SK-N-SH (cell line): Measurements from ENCODE around the gene OCEL1. TPM values are rescaled to one million over a fixed set of nuclear protein-coding genes. Genes with fewer than 3 reads are reported as not detected.

ENCODE experiments used
- CTCF ChIA-PET: fragments of 300-600, 350-600 bp; formaldehyde crosslinking; extraction: SDS; loops from one replicate; lab custom pipeline; 2021; lab: Yijun Ruan, JAX
- POLR2A ChIA-PET: fragments of 350-600 bp; sonication (Branson Sonifier 250); formaldehyde crosslinking; extraction: SDS; loops from one replicate; lab custom pipeline; 2020; ENCODE audit warnings: antibody characterized with exemption, inconsistent platforms; lab: Yijun Ruan, JAX
- DNase-seq: peaks from one replicate; pipeline ENCODE4 v3.0.0; 2012
- H2AFZ ChIP-seq: fragments of 200-600 bp; sonication (generic); 2 replicates; pipeline ENCODE4 v1.8.1; 2016; ENCODE audit warnings: antibody characterized with exemption, mild to moderate bottlenecking, low read depth
- H3F3A ChIP-seq: fragments of 200-600 bp; sonication (generic); replicated peaks from 2 replicates; pipeline ENCODE3; 2016; ENCODE audit warnings: antibody characterized with exemption, mild to moderate bottlenecking; ENCODE audit not compliant: insufficient read depth
- H3K27ac ChIP-seq, 2 experiments: fragments of 200-500 bp in 1 of 2; fragments of 200-600 bp in 1 of 2; sonication (Bioruptor generic) in 1 of 2; sonication (generic), shearing (Covaris generic) in 1 of 2; 2 replicates each; pipeline versions ENCODE4 v1.5.1 to v1.6.1; 2014 to 2016; ENCODE audit warnings: low read depth in 2 of 2, inconsistent platforms in 1 of 2, low read length in 1 of 2, mild to moderate bottlenecking in 1 of 2, mixed read lengths in 1 of 2
- H3K27me3 ChIP-seq: fragments of 200-600 bp; sonication (generic), shearing (Covaris generic); 2 replicates; pipeline ENCODE4 v1.6.1; 2016; ENCODE audit warnings: mixed run types; ENCODE audit not compliant: insufficient read depth
- H3K36me3 ChIP-seq, 2 experiments: fragments of 200-500 bp in 1 of 2; fragments of 200-600 bp in 1 of 2; sonication (Bioruptor generic) in 1 of 2; sonication (generic) in 1 of 2; replicated peaks in 1 of 2; 2 replicates each; pipeline versions ENCODE3 to v1.5.1; 2014 to 2016; ENCODE audit warnings: low read length in 1 of 2, mild to moderate bottlenecking in 1 of 2; ENCODE audit not compliant: insufficient read depth in 2 of 2, control insufficient read depth in 1 of 2
- H3K4me1 ChIP-seq, 2 experiments: fragments of 200-500 bp in 1 of 2; fragments of 200-600 bp in 1 of 2; sonication (Bioruptor generic) in 1 of 2; sonication (generic), shearing (Covaris generic) in 1 of 2; 2 replicates each; pipeline versions ENCODE4 v1.5.1 to v1.6.1; 2014 to 2016; ENCODE audit warnings: low read depth in 1 of 2, low read length in 1 of 2, mixed run types in 1 of 2; ENCODE audit not compliant: insufficient read depth in 2 of 2, control insufficient read depth in 1 of 2
- H3K4me2 ChIP-seq: fragments of 200-600 bp; sonication (generic), shearing (Covaris generic); 2 replicates; pipeline ENCODE4 v1.6.1; 2017; ENCODE audit warnings: mixed run types
- H3K4me3 ChIP-seq, 2 experiments: fragments of 200-500 bp in 1 of 2; fragments of 200-600 bp in 1 of 2; sonication (Bioruptor generic) in 1 of 2; sonication (generic), shearing (Covaris generic) in 1 of 2; 2 replicates each; pipeline versions ENCODE4 v1.5.1 to v1.8.1; 2014 to 2016; ENCODE audit warnings: low read depth in 2 of 2, inconsistent platforms in 1 of 2, low read length in 1 of 2, mild to moderate bottlenecking in 1 of 2, mixed read lengths in 1 of 2, moderate library complexity in 1 of 2
- H3K79me2 ChIP-seq: fragments of 200-600 bp; sonication (generic); 2 replicates; pipeline ENCODE4 v1.8.1; 2017; ENCODE audit warnings: mild to moderate bottlenecking; ENCODE audit not compliant: insufficient read depth
- H3K9ac ChIP-seq: fragments of 200-600 bp; sonication (generic); 2 replicates; pipeline ENCODE4 v1.6.1; 2017; ENCODE audit warnings: mixed run types
- H3K9me2 ChIP-seq: fragments of 200-600 bp; sonication (generic); 2 replicates; pipeline ENCODE4 v1.6.1; 2017; ENCODE audit warnings: mixed run types
- H3K9me3 ChIP-seq: fragments of 200-600 bp; sonication (generic); 2 replicates; pipeline ENCODE4 v1.6.1; 2017; ENCODE audit warnings: mixed run types, mild to moderate bottlenecking, moderate library complexity
- H4K20me1 ChIP-seq: fragments of 200-600 bp; sonication (generic); 2 replicates; pipeline ENCODE4 v1.6.1; 2017; ENCODE audit warnings: mild to moderate bottlenecking, mixed run types; ENCODE audit not compliant: insufficient read depth
- ELF1 ChIP-seq: IDR thresholded peaks from 2 replicates; pipeline ENCODE4 v1.4.0; 2012
- EP300 ChIP-seq, 2 experiments: IDR thresholded peaks; 2 replicates each; pipeline versions ENCODE4 v1.4.0 to v1.6.1; 2012; ENCODE audit warnings: borderline replicate concordance in 1 of 2, low read depth in 1 of 2, low read length in 1 of 2
- EZH2phosphoT487 ChIP-seq: fragments of 200-600 bp; sonication (generic); IDR thresholded peaks from 2 replicates; pipeline ENCODE4 v1.6.1; 2017; ENCODE audit warnings: low read depth, mixed run types, mild to moderate bottlenecking, antibody characterized with exemption, moderate library complexity, borderline replicate concordance
- FOSL2 ChIP-seq: IDR thresholded peaks from 2 replicates; pipeline ENCODE4 v1.4.0; 2012; ENCODE audit warnings: low read depth, mild to moderate bottlenecking, moderate library complexity, borderline replicate concordance
- GATA2 ChIP-seq: sonication (generic); formaldehyde crosslinking; IDR thresholded peaks from 2 replicates; pipeline ENCODE4 v1.5.0; 2020; ENCODE audit warnings: mild to moderate bottlenecking, missing genetic modification reagents
- IRF3 ChIP-seq: fragments of 150-350 bp; IDR thresholded peaks from 2 replicates; pipeline ENCODE4 v1.6.1; 2016; ENCODE audit warnings: mild to moderate bottlenecking, low read depth, low read length
- JUND ChIP-seq: IDR thresholded peaks from 2 replicates; pipeline ENCODE4 v1.4.0; 2012
- MEF2A ChIP-seq: IDR thresholded peaks from 2 replicates; pipeline ENCODE4 v1.4.0; 2012; ENCODE audit warnings: low read depth, borderline replicate concordance
- NFIC ChIP-seq: IDR thresholded peaks from 2 replicates; pipeline ENCODE4 v1.4.0; 2012; ENCODE audit warnings: borderline replicate concordance
- RCOR1 ChIP-seq: fragments of 150-350 bp; IDR thresholded peaks from 2 replicates; pipeline ENCODE4 v1.6.1; 2017; ENCODE audit warnings: antibody characterized with exemption, low read length
- RXRA ChIP-seq: IDR thresholded peaks from 2 replicates; pipeline ENCODE4 v1.4.0; 2012; ENCODE audit warnings: low read depth, mild to moderate bottlenecking, borderline replicate concordance
- SMC3 ChIP-seq: IDR thresholded peaks from 2 replicates; pipeline ENCODE4 v1.6.1; 2012; ENCODE audit warnings: low read depth, low read length, improper control_type of control experiment
- TAF1 ChIP-seq: IDR thresholded peaks from 2 replicates; pipeline ENCODE4 v1.6.1; 2012; ENCODE audit warnings: low read depth, mild to moderate bottlenecking, low read length, moderate library complexity, borderline replicate concordance
- TCF12 ChIP-seq: IDR thresholded peaks from 2 replicates; pipeline ENCODE4 v1.4.0; 2012
- WGBS: methylation state at CpG from one replicate; pipeline ENCODE4 v1.1.6; 2017; ENCODE audit warnings: low lambda C conversion rate; 5-methylcytosine and 5-hydroxymethylcytosine counted together
- polyA plus RNA-seq, 3 experiments: library from polyadenylated mRNA; depleted of rRNA; stranded (reverse); fragments of >200 nt; gene quantifications; 2 replicates each; pipeline ENCODE4 v1.2.3, GENCODE V29; 2012
- TF ChIP-seq, protein P1 (sequence below): IDR thresholded peaks from 2 replicates; pipeline ENCODE4 v1.6.1; 2012; ENCODE audit warnings: mild to moderate bottlenecking, low read depth, low read length, moderate library complexity
- TF ChIP-seq, protein P2 (sequence below): IDR thresholded peaks from 2 replicates; pipeline ENCODE4 v1.4.0; 2012; ENCODE audit warnings: low read depth, borderline replicate concordance
- TF ChIP-seq, protein P3 (sequence below): IDR thresholded peaks from 2 replicates; pipeline ENCODE4 v1.4.0; 2012; ENCODE audit warnings: low read depth, borderline replicate concordance
- TF ChIP-seq, protein P4 (sequence below): fragments of 150-350 bp; IDR thresholded peaks from 2 replicates; pipeline ENCODE4 v1.6.1; 2017; ENCODE audit warnings: antibody characterized with exemption, low read length, low read depth, borderline replicate concordance

Gene OCEL1
- polyA plus RNA-seq, 1 of the 3 experiments (the other 2 are of a cell fraction): 9.8 TPM

- ChIA-PET POLR2A (no interaction called here), CTCF (interaction anchor here (1.1 kb wide), 1 partner anchor 12 kb away, joined by 3 read pairs; no protein-coding TSS in a partner anchor)
- no peak for DNase-seq
- TF ChIP-seq JUND (no peak), IRF3 (no peak), SMC3 (no peak), EZH2phosphoT487 (no peak), FOSL2 (no peak), RCOR1 (no peak), NFIC (no peak), TAF1 (no peak), MEF2A (no peak), GATA2 (CRISPR knock-in tag) (no peak), EP300 (IDR thresholded peaks at IDR 0.05; ENCODE audit: borderline replicate concordance in 1 of 2, low read depth in 1 of 2, low read length in 1 of 2) (no peak), ELF1 (no peak), RXRA (no peak), TCF12 (no peak)
- TF ChIP-seq, protein P1, sequence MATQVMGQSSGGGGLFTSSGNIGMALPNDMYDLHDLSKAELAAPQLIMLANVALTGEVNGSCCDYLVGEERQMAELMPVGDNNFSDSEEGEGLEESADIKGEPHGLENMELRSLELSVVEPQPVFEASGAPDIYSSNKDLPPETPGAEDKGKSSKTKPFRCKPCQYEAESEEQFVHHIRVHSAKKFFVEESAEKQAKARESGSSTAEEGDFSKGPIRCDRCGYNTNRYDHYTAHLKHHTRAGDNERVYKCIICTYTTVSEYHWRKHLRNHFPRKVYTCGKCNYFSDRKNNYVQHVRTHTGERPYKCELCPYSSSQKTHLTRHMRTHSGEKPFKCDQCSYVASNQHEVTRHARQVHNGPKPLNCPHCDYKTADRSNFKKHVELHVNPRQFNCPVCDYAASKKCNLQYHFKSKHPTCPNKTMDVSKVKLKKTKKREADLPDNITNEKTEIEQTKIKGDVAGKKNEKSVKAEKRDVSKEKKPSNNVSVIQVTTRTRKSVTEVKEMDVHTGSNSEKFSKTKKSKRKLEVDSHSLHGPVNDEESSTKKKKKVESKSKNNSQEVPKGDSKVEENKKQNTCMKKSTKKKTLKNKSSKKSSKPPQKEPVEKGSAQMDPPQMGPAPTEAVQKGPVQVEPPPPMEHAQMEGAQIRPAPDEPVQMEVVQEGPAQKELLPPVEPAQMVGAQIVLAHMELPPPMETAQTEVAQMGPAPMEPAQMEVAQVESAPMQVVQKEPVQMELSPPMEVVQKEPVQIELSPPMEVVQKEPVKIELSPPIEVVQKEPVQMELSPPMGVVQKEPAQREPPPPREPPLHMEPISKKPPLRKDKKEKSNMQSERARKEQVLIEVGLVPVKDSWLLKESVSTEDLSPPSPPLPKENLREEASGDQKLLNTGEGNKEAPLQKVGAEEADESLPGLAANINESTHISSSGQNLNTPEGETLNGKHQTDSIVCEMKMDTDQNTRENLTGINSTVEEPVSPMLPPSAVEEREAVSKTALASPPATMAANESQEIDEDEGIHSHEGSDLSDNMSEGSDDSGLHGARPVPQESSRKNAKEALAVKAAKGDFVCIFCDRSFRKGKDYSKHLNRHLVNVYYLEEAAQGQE: no peak
- TF ChIP-seq, protein P2, sequence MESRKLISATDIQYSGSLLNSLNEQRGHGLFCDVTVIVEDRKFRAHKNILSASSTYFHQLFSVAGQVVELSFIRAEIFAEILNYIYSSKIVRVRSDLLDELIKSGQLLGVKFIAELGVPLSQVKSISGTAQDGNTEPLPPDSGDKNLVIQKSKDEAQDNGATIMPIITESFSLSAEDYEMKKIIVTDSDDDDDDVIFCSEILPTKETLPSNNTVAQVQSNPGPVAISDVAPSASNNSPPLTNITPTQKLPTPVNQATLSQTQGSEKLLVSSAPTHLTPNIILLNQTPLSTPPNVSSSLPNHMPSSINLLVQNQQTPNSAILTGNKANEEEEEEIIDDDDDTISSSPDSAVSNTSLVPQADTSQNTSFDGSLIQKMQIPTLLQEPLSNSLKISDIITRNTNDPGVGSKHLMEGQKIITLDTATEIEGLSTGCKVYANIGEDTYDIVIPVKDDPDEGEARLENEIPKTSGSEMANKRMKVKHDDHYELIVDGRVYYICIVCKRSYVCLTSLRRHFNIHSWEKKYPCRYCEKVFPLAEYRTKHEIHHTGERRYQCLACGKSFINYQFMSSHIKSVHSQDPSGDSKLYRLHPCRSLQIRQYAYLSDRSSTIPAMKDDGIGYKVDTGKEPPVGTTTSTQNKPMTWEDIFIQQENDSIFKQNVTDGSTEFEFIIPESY: no peak
- TF ChIP-seq, protein P3, sequence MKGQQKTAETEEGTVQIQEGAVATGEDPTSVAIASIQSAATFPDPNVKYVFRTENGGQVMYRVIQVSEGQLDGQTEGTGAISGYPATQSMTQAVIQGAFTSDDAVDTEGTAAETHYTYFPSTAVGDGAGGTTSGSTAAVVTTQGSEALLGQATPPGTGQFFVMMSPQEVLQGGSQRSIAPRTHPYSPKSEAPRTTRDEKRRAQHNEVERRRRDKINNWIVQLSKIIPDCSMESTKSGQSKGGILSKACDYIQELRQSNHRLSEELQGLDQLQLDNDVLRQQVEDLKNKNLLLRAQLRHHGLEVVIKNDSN: no peak
- TF ChIP-seq, protein P4, sequence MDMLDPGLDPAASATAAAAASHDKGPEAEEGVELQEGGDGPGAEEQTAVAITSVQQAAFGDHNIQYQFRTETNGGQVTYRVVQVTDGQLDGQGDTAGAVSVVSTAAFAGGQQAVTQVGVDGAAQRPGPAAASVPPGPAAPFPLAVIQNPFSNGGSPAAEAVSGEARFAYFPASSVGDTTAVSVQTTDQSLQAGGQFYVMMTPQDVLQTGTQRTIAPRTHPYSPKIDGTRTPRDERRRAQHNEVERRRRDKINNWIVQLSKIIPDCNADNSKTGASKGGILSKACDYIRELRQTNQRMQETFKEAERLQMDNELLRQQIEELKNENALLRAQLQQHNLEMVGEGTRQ: no peak
- Histone ChIP-seq H3K9ac (no peak overlapping the region), H3K4me1 (no peaks in the 10 kb centered on the region), H2AFZ (no peak overlapping the region), H3K4me2 (no peak overlapping the region), H3K9me3 (no peaks in the 10 kb centered on the region), H3K4me3 (no peak overlapping the region), H3K27me3 (no peaks in the 10 kb centered on the region), H3K79me2 (no peaks in the 10 kb centered on the region), H3F3A (no peaks in the 10 kb centered on the region), H3K27ac (no peak overlapping the region), H3K36me3 (peaks cover 21 to 38% of the 10 kb centered on the region in 2 experiments), H4K20me1 (no peaks in the 10 kb centered on the region), H3K9me2 (no peaks in the 10 kb centered on the region)
- 98% methylated on average over 19 of the region's 26 CpGs for WGBS
These were observed 33.3 kb upstream of the OCEL1 start for GRCh38 chr19:17192751-17193150.
